Measurements from ENCODE around the gene SERPINA10.

GRCh38 chr14:94331462-94331861, 38.4 kb upstream of the SERPINA10 start:
- TF ChIP-seq CTCF (conservative IDR thresholded peaks at IDR 0.05; ENCODE audit: low read length) (no peak), EZH2phosphoT487 (IDR thresholded peaks at IDR 0.05; ENCODE audit: borderline replicate concordance, low read depth, low read length) (no peak)

All from OCI-LY7 (cell line).